CD4-positive, alpha-beta memory T cell (primary cell): ENCODE results near the gene TGM2. TPM values are rescaled to one million over a fixed set of nuclear protein-coding genes. Genes with fewer than 3 reads are reported as not detected.
"Not testable (repeated sequence)": the region's sequence is repeated elsewhere in the genome, so short reads cannot be mapped to it uniquely, and the experiment has no call there.

Experiments
- CTCF ChIA-PET: fragments of 350-600 bp; sonication (Branson Sonifier 250); formaldehyde crosslinking; loops from one replicate; lab custom pipeline; 2021; ENCODE audit warnings: inconsistent platforms; ENCODE audit not compliant: partially characterized antibody; lab: Charles Lee
- POLR2A ChIA-PET: fragments of 350-600 bp; sonication (Branson Sonifier 250); formaldehyde crosslinking; loops from one replicate; lab custom pipeline; 2021; ENCODE audit not compliant: partially characterized antibody; lab: Charles Lee
- DNase-seq, 5 donors: peaks; one replicate each; pipeline versions ENCODE4 v3.0.0 to v3.0.0-alpha.2; 2020 to 2022; ENCODE audit warnings: mixed read lengths in 1 of 5
- H3K27ac ChIP-seq: one replicate; pipeline ENCODE4 v1.7.0; 2013; ENCODE audit warnings: low read depth, low read length
- H3K27me3 ChIP-seq: 2 replicates; pipeline ENCODE4 v1.7.0; 2013; ENCODE audit warnings: mild to moderate bottlenecking, low read length, moderate library complexity; ENCODE audit not compliant: insufficient read depth
- H3K36me3 ChIP-seq: 2 replicates; pipeline ENCODE4 v1.7.0; 2013; ENCODE audit warnings: mild to moderate bottlenecking, low read length, moderate library complexity; ENCODE audit not compliant: insufficient read depth
- H3K4me1 ChIP-seq: 2 replicates; pipeline ENCODE4 v1.7.0; 2013; ENCODE audit warnings: mild to moderate bottlenecking, low read length, moderate library complexity; ENCODE audit not compliant: insufficient read depth
- H3K4me3 ChIP-seq, 2 donors: one replicate each; pipeline ENCODE4 v1.7.0; 2013; ENCODE audit warnings: low read length in 2 of 2, mild to moderate bottlenecking in 1 of 2
- H3K9me3 ChIP-seq, 2 donors: one replicate each; pipeline ENCODE4 v1.7.0; 2013; ENCODE audit warnings: low read length in 2 of 2, control low read depth in 1 of 2; ENCODE audit not compliant: control insufficient read depth in 1 of 2
- H3K27ac Mint-ChIP-seq, 7 donors: one replicate each; pipeline ENCODE4 v1.8.0; 2020 to 2021; ENCODE audit warnings: mixed read lengths in 7 of 7, mild to moderate bottlenecking in 6 of 7, inconsistent platforms in 3 of 7, moderate library complexity in 3 of 7
- H3K27me3 Mint-ChIP-seq, 2 donors: one replicate each; pipeline ENCODE4 v1.8.0; 2020 to 2021; ENCODE audit warnings: mixed read lengths in 2 of 2
- H3K36me3 Mint-ChIP-seq, 2 donors: one replicate each; pipeline ENCODE4 v1.8.0; 2020 to 2021; ENCODE audit warnings: mixed read lengths in 2 of 2, inconsistent platforms in 1 of 2, mild to moderate bottlenecking in 1 of 2
- H3K4me1 Mint-ChIP-seq, 4 donors: one replicate each; pipeline ENCODE4 v1.8.0; 2020 to 2021; ENCODE audit warnings: mixed read lengths in 4 of 4, mild to moderate bottlenecking in 1 of 4
- H3K4me3 Mint-ChIP-seq, 8 donors: one replicate each; pipeline ENCODE4 v1.8.0; 2020 to 2021; ENCODE audit warnings: mixed read lengths in 8 of 8, mild to moderate bottlenecking in 7 of 8, moderate library complexity in 6 of 8, inconsistent platforms in 3 of 8
- H3K9me3 Mint-ChIP-seq, 8 donors: one replicate each; pipeline ENCODE4 v1.8.0; 2020 to 2021; ENCODE audit warnings: mixed read lengths in 8 of 8, mild to moderate bottlenecking in 5 of 8, inconsistent platforms in 3 of 8, moderate library complexity in 1 of 8
- intact Hi-C: fragments of 100-400 bp; cut with micrococcal nuclease; formaldehyde crosslinking; loops from one replicate; pipeline ENCODE4 v1.15.1; 2023
- polyA plus RNA-seq, 2 donors: library from polyadenylated mRNA; unstranded; fragments of 300-500 nt; fragmentation: Illumina TruSeq; gene quantifications; one replicate each; pipeline ENCODE4 v1.2.3, GENCODE V29; 2021
- total RNA-seq, 2 experiments: library from RNA; stranded (reverse); gene quantifications; one replicate each; pipeline ENCODE4 v1.2.3, GENCODE V29; 2021

Gene TGM2
- total and polyA plus RNA-seq, 4 experiments from 2014 or later = 0.09 to 0.67 (median 0.31) TPM

GRCh38 chr20:38107386-38107785 is 57.7 kb downstream of the TGM2 start:
- CTCF ChIA-PET, H3K4me3 Mint-ChIP-seq, H3K9me3 ChIP-seq, H3K27me3 Mint-ChIP-seq, H3K4me1 ChIP-seq, H3K36me3 Mint-ChIP-seq, DNase-seq, H3K27me3 ChIP-seq, POLR2A ChIA-PET, H3K4me3 ChIP-seq, H3K36me3 ChIP-seq, H3K27ac ChIP-seq, H3K4me1 Mint-ChIP-seq, H3K9me3 Mint-ChIP-seq, intact Hi-C loops: not testable (repeated sequence)
- H3K27ac Mint-ChIP-seq = peak overlapping the region in 1 of 7 donors; percentile 15

GRCh38 chr20:38106461-38106860 is 58.6 kb downstream of the TGM2 start:
- Histone ChIP-seq H3K4me1 (no peaks in the 10 kb centered on the region), H3K4me3 (no peak overlapping the region), H3K27ac (no peak overlapping the region), H3K36me3 (no peaks in the 10 kb centered on the region), H3K9me3 (no peaks in the 10 kb centered on the region), H3K27me3 (no peaks in the 10 kb centered on the region)
- POLR2A ChIA-PET = no interaction called here
- DNase-seq = no peak
- H3K27ac Mint-ChIP-seq = no peak overlapping the region
- CTCF ChIA-PET = no interaction called here
- no peak overlapping the region for H3K4me3 Mint-ChIP-seq
- no peaks in the 10 kb centered on the region for H3K9me3 Mint-ChIP-seq
- intact Hi-C loops = no loop called here
- peaks cover 0 to 5% of the 10 kb centered on the region in 2 donors for H3K36me3 Mint-ChIP-seq
- H3K4me1 Mint-ChIP-seq = no peaks in the 10 kb centered on the region
- H3K27me3 Mint-ChIP-seq = no peaks in the 10 kb centered on the region

- ChIA-PET POLR2A (no interaction called here), CTCF (no interaction called here)
- Mint-ChIP-seq H3K27ac (no peak overlapping the region), H3K9me3 (peaks cover 0 to 12% (median 4%) of the 10 kb centered on the region in 8 donors), H3K27me3 (no peaks in the 10 kb centered on the region), H3K4me3 (no peak overlapping the region), H3K36me3 (peaks cover 0 to 11% of the 10 kb centered on the region in 2 donors), H3K4me1 (no peaks in the 10 kb centered on the region)
- intact Hi-C loops = no loop called here
- no peak overlapping the region for H3K27ac ChIP-seq
- no peak for DNase-seq
- no peaks in the 10 kb centered on the region for H3K36me3 ChIP-seq
- H3K4me1 ChIP-seq = no peaks in the 10 kb centered on the region
- no peaks in the 10 kb centered on the region for H3K9me3 ChIP-seq
- no peak overlapping the region for H3K4me3 ChIP-seq
- no peaks in the 10 kb centered on the region for H3K27me3 ChIP-seq
These were observed 60.8 kb downstream of the TGM2 start for GRCh38 chr20:38104285-38104684.

- H3K27ac ChIP-seq, H3K27ac Mint-ChIP-seq, H3K36me3 ChIP-seq, H3K27me3 Mint-ChIP-seq, H3K4me3 Mint-ChIP-seq, H3K4me1 Mint-ChIP-seq, POLR2A ChIA-PET, H3K4me1 ChIP-seq, H3K27me3 ChIP-seq, H3K4me3 ChIP-seq, H3K9me3 ChIP-seq, intact Hi-C loops, DNase-seq, CTCF ChIA-PET: not testable (repeated sequence)
- H3K36me3 Mint-ChIP-seq = peaks cover 0 to 15% of the 10 kb centered on the region in 2 donors
- H3K9me3 Mint-ChIP-seq = peaks cover 0 to 12% (median 4%) of the 10 kb centered on the region in 8 donors
These were observed 62.9 kb downstream of the TGM2 start for GRCh38 chr20:38102206-38102605.

- H3K9me3 ChIP-seq = no peaks in the 10 kb centered on the region
- H3K4me3 Mint-ChIP-seq = no peak overlapping the region
- ChIA-PET POLR2A (no interaction called here), CTCF (interaction anchor here (1.1 kb wide), 2 partner anchors 16 to 25 kb away, joined by 3 to 4 read pairs; no protein-coding TSS in a partner anchor)
- peaks cover 0 to 14% of the 10 kb centered on the region in 2 donors for H3K36me3 Mint-ChIP-seq
- H3K4me1 ChIP-seq = peaks cover 12% of the 10 kb centered on the region
- no peaks in the 10 kb centered on the region for H3K27me3 ChIP-seq
- H3K9me3 Mint-ChIP-seq = peaks cover 0 to 12% (median 4%) of the 10 kb centered on the region in 8 donors
- no peaks in the 10 kb centered on the region for H3K27me3 Mint-ChIP-seq
- no peak overlapping the region for H3K4me3 ChIP-seq
- H3K36me3 ChIP-seq = no peaks in the 10 kb centered on the region
- DNase-seq = no peak
- peaks cover 7 to 12% (median 10%) of the 10 kb centered on the region in 4 donors for H3K4me1 Mint-ChIP-seq
- H3K27ac Mint-ChIP-seq = no peak overlapping the region
- no peak overlapping the region for H3K27ac ChIP-seq
- intact Hi-C loops = no loop called here
These were observed 66.1 kb downstream of the TGM2 start for GRCh38 chr20:38098952-38099351.

- Histone ChIP-seq H3K27ac (no peak overlapping the region), H3K36me3 (peaks cover 8% of the 10 kb centered on the region), H3K27me3 (no peaks in the 10 kb centered on the region), H3K4me3 (no peak overlapping the region), H3K9me3 (no peaks in the 10 kb centered on the region), H3K4me1 (peaks cover 41% of the 10 kb centered on the region)
- Mint-ChIP-seq H3K27ac (peak overlapping the region; percentile 69 to 94 (median 85)), H3K4me1 (peaks cover 22 to 44% (median 33%) of the 10 kb centered on the region in 4 donors), H3K27me3 (no peaks in the 10 kb centered on the region), H3K4me3 (no peak overlapping the region), H3K36me3 (peaks cover 16 to 20% of the 10 kb centered on the region in 2 donors), H3K9me3 (peaks cover 0 to 6% (median 0%) of the 10 kb centered on the region in 8 donors)
- POLR2A ChIA-PET = interaction anchor here (1.4 kb wide), 1 partner anchor 62 kb away, joined by 3 read pairs; the partner anchor contains the start of genes RPRD1B and TTI1
- CTCF ChIA-PET = no interaction called here
- DNase-seq = no peak
- intact Hi-C loops = no loop called here
These were observed 69.9 kb downstream of the TGM2 start for GRCh38 chr20:38095017-38095686.

GRCh38 chr20:38094373-38094891 is 70.6 kb downstream of the TGM2 start:
- Mint-ChIP-seq H3K4me3 (peak overlapping the region in 1 of 8 donors; percentile 18), H3K36me3 (peaks cover 23 to 27% of the 10 kb centered on the region in 2 donors), H3K27ac (peak overlapping the region; percentile 59 to 94 (median 85)), H3K9me3 (peaks cover 0 to 5% (median 0%) of the 10 kb centered on the region in 8 donors), H3K27me3 (no peaks in the 10 kb centered on the region), H3K4me1 (peaks cover 22 to 44% (median 33%) of the 10 kb centered on the region in 4 donors)
- Histone ChIP-seq H3K27me3 (no peaks in the 10 kb centered on the region), H3K4me3 (no peak overlapping the region), H3K4me1 (peaks cover 41% of the 10 kb centered on the region), H3K9me3 (no peaks in the 10 kb centered on the region), H3K27ac (no peak overlapping the region), H3K36me3 (peaks cover 15% of the 10 kb centered on the region)
- POLR2A ChIA-PET = interaction anchor here (1.4 kb wide), 1 partner anchor 61 kb away, joined by 3 read pairs; the partner anchor contains the start of genes RPRD1B and TTI1
- CTCF ChIA-PET = interaction anchor here (1.2 to 1.3 kb wide), 2 partner anchors 37 to 38 kb away, joined by 3 to 5 read pairs; no protein-coding TSS in a partner anchor
- DNase-seq = peak; percentile 15 to 54 (median 29)
- intact Hi-C loops = no loop called here
